SK-N-SH treated with all-trans-retinoic acid at 6 μM for 48 hours (cell line): ENCODE results near the gene FMO5.

ENCODE experiments used
- ATAC-seq: fragments of 200-7000 bp; cut with Tn5 transposase; 3 replicates; pipeline ENCODE4 v1.9.1; 2020; ENCODE audit warnings: mild to moderate bottlenecking, moderate library complexity
- ARNTL ChIP-seq: fragments of 450-650 bp; formaldehyde crosslinking; IDR thresholded peaks from 2 replicates; pipeline ENCODE4 v1.5.0; 2020; ENCODE audit warnings: low read depth, mild to moderate bottlenecking, moderate library complexity, borderline replicate concordance
- BACH2 ChIP-seq: fragments of 250-450 bp; sonication (Bioruptor Pico); IDR thresholded peaks from 2 replicates; pipeline ENCODE4 v1.9.0; 2021; ENCODE audit warnings: mild to moderate bottlenecking, borderline replicate concordance
- ESRRG ChIP-seq: fragments of 250-450 bp; sonication (Bioruptor Pico); IDR thresholded peaks from 2 replicates; pipeline ENCODE4 v1.6.1; 2021; ENCODE audit warnings: mild to moderate bottlenecking
- GLIS3 ChIP-seq: fragments of 250-450 bp; sonication (Bioruptor Pico); IDR thresholded peaks from 2 replicates; pipeline ENCODE4 v1.5.0; 2020; ENCODE audit warnings: mild to moderate bottlenecking, moderate library complexity
- ISL1 ChIP-seq: fragments of 250-450 bp; sonication (Bioruptor Pico); IDR thresholded peaks from 2 replicates; pipeline ENCODE4 v2.1.2; 2022; ENCODE audit warnings: mild to moderate bottlenecking, moderate library complexity
- OSR1 ChIP-seq: fragments of 250-450 bp; sonication (Bioruptor Pico); IDR thresholded peaks from 2 replicates; pipeline ENCODE4 v1.8.0; 2022; ENCODE audit warnings: moderate library complexity, mild to moderate bottlenecking, inconsistent platforms
- PATZ1 ChIP-seq: fragments of 250-450 bp; sonication (Bioruptor Pico); IDR thresholded peaks from 2 replicates; pipeline ENCODE4 v1.8.0; 2020; ENCODE audit warnings: mild to moderate bottlenecking, moderate library complexity, borderline replicate concordance
- PPARA ChIP-seq: fragments of 250-450 bp; sonication (Bioruptor Pico); IDR thresholded peaks from 2 replicates; pipeline ENCODE4 v1.5.0; 2020; ENCODE audit warnings: mild to moderate bottlenecking, borderline replicate concordance
- RARB ChIP-seq: fragments of 250-450 bp; sonication (Bioruptor Pico); IDR thresholded peaks from 2 replicates; pipeline ENCODE4 v1.8.0; 2021; ENCODE audit warnings: mild to moderate bottlenecking, moderate library complexity
- SNAI2 ChIP-seq: fragments of 250-450 bp; sonication (Bioruptor Pico); IDR thresholded peaks from 2 replicates; pipeline ENCODE4 v1.5.0; 2020; ENCODE audit warnings: mild to moderate bottlenecking, moderate library complexity
- TCF4 ChIP-seq: fragments of 250-450 bp; sonication (Bioruptor Pico); IDR thresholded peaks from 2 replicates; pipeline ENCODE4 v1.8.0; 2021; ENCODE audit warnings: mild to moderate bottlenecking, moderate library complexity, borderline replicate concordance
- ZC3H10 ChIP-seq: fragments of 250-450 bp; sonication (Bioruptor Pico); IDR thresholded peaks from 2 replicates; pipeline ENCODE4 v1.5.1; 2021; ENCODE audit warnings: mild to moderate bottlenecking, moderate library complexity
- ZFP3 ChIP-seq: fragments of 250-450 bp; sonication (Bioruptor Pico); IDR thresholded peaks from 2 replicates; pipeline ENCODE4 v1.5.0; 2020; ENCODE audit warnings: mild to moderate bottlenecking, moderate library complexity
- ZFP30 ChIP-seq: fragments of 450-650 bp; formaldehyde crosslinking; IDR thresholded peaks from 2 replicates; pipeline ENCODE4 v1.5.0; 2022; ENCODE audit warnings: mild to moderate bottlenecking, moderate library complexity
- ZNF565 ChIP-seq: fragments of 450-650 bp; formaldehyde crosslinking; conservative IDR thresholded peaks from 2 replicates; pipeline ENCODE4 v1.5.0; 2020; ENCODE audit warnings: low read depth, mild to moderate bottlenecking, moderate library complexity
- ZNF70 ChIP-seq: fragments of 450-650 bp; formaldehyde crosslinking; IDR thresholded peaks from 2 replicates; pipeline ENCODE4 v1.5.0; 2020; ENCODE audit warnings: mild to moderate bottlenecking, moderate library complexity
- ZNF8 ChIP-seq: fragments of 450-650 bp; formaldehyde crosslinking; IDR thresholded peaks from 2 replicates; pipeline ENCODE4 v1.5.0; 2020; ENCODE audit warnings: mild to moderate bottlenecking, moderate library complexity
- TF ChIP-seq, protein P1 (sequence below): fragments of 250-450 bp; sonication (Bioruptor Pico); IDR thresholded peaks from 2 replicates; pipeline ENCODE4 v1.5.1; 2021; ENCODE audit warnings: mild to moderate bottlenecking, moderate library complexity
- TF ChIP-seq, protein P2 (sequence below): fragments of 250-450 bp; sonication (Bioruptor Pico); IDR thresholded peaks from 2 replicates; pipeline ENCODE4 v1.5.1; 2020; ENCODE audit warnings: low read depth, mild to moderate bottlenecking, moderate library complexity
- TF ChIP-seq, protein P3 (sequence below): fragments of 250-450 bp; sonication (Bioruptor Pico); IDR thresholded peaks from 2 replicates; pipeline ENCODE4 v1.8.0; 2021; ENCODE audit warnings: low read depth, mild to moderate bottlenecking, moderate library complexity, borderline replicate concordance
- TF ChIP-seq, protein P4 (sequence below): fragments of 250-450 bp; sonication (Bioruptor Pico); IDR thresholded peaks from 2 replicates; pipeline ENCODE4 v1.5.0; 2020; ENCODE audit warnings: mild to moderate bottlenecking, moderate library complexity

The FMO5 gene

GRCh38 chr1:147245586-147246021 is 20.5 kb upstream of the FMO5 start:
- no peak for ATAC-seq

GRCh38 chr1:147245129-147245528 is 20.0 kb upstream of the FMO5 start:
- TF ChIP-seq, protein P1, sequence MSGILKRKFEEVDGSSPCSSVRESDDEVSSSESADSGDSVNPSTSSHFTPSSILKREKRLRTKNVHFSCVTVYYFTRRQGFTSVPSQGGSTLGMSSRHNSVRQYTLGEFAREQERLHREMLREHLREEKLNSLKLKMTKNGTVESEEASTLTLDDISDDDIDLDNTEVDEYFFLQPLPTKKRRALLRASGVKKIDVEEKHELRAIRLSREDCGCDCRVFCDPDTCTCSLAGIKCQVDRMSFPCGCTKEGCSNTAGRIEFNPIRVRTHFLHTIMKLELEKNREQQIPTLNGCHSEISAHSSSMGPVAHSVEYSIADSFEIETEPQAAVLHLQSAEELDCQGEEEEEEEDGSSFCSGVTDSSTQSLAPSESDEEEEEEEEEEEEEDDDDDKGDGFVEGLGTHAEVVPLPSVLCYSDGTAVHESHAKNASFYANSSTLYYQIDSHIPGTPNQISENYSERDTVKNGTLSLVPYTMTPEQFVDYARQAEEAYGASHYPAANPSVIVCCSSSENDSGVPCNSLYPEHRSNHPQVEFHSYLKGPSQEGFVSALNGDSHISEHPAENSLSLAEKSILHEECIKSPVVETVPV: no peak
- TF ChIP-seq ZFP30 (CRISPR knock-in tag) (no peak), GLIS3 (no peak), SNAI2 (no peak), ZFP3 (CRISPR knock-in tag) (no peak), OSR1 (CRISPR knock-in tag) (no peak), ESRRG (CRISPR knock-in tag) (no peak), ZNF70 (CRISPR knock-in tag) (no peak), RARB (CRISPR knock-in tag) (no peak), TCF4 (CRISPR knock-in tag) (no peak), BACH2 (CRISPR knock-in tag) (no peak), ZNF8 (CRISPR knock-in tag) (no peak)
- no peak for ATAC-seq

More at GRCh38 chr1:147245586-147246021, 20.5 kb upstream of the FMO5 start:
- TF ChIP-seq PPARA (CRISPR knock-in tag) (no peak), RARB (CRISPR knock-in tag) (no peak), TCF4 (CRISPR knock-in tag) (no peak), PATZ1 (CRISPR knock-in tag) (no peak), OSR1 (CRISPR knock-in tag) (no peak), ESRRG (CRISPR knock-in tag) (no peak), ZFP3 (CRISPR knock-in tag) (no peak), SNAI2 (no peak), ZC3H10 (CRISPR knock-in tag) (no peak), ZNF8 (CRISPR knock-in tag) (no peak), BACH2 (CRISPR knock-in tag) (no peak), ISL1 (CRISPR knock-in tag) (no peak), ZNF565 (CRISPR knock-in tag) (no peak), ARNTL (no peak)
- TF ChIP-seq, protein P2, sequence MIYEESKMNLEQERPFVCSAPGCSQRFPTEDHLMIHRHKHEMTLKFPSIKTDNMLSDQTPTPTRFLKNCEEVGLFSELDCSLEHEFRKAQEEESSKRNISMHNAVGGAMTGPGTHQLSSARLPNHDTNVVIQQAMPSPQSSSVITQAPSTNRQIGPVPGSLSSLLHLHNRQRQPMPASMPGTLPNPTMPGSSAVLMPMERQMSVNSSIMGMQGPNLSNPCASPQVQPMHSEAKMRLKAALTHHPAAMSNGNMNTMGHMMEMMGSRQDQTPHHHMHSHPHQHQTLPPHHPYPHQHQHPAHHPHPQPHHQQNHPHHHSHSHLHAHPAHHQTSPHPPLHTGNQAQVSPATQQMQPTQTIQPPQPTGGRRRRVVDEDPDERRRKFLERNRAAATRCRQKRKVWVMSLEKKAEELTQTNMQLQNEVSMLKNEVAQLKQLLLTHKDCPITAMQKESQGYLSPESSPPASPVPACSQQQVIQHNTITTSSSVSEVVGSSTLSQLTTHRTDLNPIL (CRISPR knock-in tag): no peak
- TF ChIP-seq, protein P3, sequence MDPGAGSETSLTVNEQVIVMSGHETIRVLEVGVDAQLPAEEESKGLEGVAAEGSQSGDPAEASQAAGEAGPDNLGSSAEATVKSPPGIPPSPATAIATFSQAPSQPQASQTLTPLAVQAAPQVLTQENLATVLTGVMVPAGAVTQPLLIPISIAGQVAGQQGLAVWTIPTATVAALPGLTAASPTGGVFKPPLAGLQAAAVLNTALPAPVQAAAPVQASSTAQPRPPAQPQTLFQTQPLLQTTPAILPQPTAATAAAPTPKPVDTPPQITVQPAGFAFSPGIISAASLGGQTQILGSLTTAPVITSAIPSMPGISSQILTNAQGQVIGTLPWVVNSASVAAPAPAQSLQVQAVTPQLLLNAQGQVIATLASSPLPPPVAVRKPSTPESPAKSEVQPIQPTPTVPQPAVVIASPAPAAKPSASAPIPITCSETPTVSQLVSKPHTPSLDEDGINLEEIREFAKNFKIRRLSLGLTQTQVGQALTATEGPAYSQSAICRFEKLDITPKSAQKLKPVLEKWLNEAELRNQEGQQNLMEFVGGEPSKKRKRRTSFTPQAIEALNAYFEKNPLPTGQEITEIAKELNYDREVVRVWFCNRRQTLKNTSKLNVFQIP (CRISPR knock-in tag): no peak

DNA sequence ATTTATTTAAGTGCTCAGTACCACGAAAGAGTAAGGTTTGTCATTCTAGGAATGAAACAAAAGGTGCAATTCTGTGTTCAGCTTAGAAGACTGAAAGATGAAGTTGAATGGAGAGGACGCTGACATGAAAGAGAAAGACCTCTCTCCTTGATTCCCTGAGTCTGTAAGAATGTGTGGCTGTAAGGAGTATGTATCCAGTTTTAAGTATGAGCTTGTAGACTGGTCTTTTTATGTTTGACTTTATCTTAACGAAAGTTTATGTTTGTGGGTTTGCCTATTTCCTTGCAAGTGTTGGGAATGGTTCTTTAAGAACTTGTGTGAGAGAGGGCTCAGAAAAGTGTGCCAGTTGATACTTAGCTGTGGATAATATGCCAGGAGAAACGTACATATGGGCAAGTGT is 18.7 kb upstream of the FMO5 start:
- TF ChIP-seq, protein P2 (CRISPR knock-in tag): no peak
- no peak for TF ChIP-seq ARNTL
- no peak for TF ChIP-seq PPARA (CRISPR knock-in tag)
- TF ChIP-seq, protein P4, sequence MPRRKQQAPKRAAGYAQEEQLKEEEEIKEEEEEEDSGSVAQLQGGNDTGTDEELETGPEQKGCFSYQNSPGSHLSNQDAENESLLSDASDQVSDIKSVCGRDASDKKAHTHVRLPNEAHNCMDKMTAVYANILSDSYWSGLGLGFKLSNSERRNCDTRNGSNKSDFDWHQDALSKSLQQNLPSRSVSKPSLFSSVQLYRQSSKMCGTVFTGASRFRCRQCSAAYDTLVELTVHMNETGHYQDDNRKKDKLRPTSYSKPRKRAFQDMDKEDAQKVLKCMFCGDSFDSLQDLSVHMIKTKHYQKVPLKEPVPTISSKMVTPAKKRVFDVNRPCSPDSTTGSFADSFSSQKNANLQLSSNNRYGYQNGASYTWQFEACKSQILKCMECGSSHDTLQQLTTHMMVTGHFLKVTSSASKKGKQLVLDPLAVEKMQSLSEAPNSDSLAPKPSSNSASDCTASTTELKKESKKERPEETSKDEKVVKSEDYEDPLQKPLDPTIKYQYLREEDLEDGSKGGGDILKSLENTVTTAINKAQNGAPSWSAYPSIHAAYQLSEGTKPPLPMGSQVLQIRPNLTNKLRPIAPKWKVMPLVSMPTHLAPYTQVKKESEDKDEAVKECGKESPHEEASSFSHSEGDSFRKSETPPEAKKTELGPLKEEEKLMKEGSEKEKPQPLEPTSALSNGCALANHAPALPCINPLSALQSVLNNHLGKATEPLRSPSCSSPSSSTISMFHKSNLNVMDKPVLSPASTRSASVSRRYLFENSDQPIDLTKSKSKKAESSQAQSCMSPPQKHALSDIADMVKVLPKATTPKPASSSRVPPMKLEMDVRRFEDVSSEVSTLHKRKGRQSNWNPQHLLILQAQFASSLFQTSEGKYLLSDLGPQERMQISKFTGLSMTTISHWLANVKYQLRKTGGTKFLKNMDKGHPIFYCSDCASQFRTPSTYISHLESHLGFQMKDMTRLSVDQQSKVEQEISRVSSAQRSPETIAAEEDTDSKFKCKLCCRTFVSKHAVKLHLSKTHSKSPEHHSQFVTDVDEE (CRISPR knock-in tag): no peak
- TF ChIP-seq ISL1 (CRISPR knock-in tag): no peak
- no peak for TF ChIP-seq ZC3H10 (CRISPR knock-in tag)
- TF ChIP-seq RARB (CRISPR knock-in tag): no peak
- no peak for TF ChIP-seq GLIS3
- TF ChIP-seq OSR1 (CRISPR knock-in tag): no peak
- TF ChIP-seq BACH2 (CRISPR knock-in tag): no peak
- TF ChIP-seq ESRRG (CRISPR knock-in tag): no peak
- TF ChIP-seq ZNF8 (CRISPR knock-in tag): no peak
- no peak for TF ChIP-seq TCF4 (CRISPR knock-in tag)
- TF ChIP-seq SNAI2: no peak
- TF ChIP-seq, all 23 proteins: peak for 0
- ATAC-seq: no peak
